ENCODE results near the gene IGF1R. TPM values are rescaled to one million over a fixed set of nuclear protein-coding genes. Genes with fewer than 3 reads are reported as not detected.
A peak's percentile ranks its signal among the peaks of the same experiment; 100 is the strongest.

IGF1R gene
- total RNA-seq, 1 donor from 2014 or later, result 62.7 TPM

DNA sequence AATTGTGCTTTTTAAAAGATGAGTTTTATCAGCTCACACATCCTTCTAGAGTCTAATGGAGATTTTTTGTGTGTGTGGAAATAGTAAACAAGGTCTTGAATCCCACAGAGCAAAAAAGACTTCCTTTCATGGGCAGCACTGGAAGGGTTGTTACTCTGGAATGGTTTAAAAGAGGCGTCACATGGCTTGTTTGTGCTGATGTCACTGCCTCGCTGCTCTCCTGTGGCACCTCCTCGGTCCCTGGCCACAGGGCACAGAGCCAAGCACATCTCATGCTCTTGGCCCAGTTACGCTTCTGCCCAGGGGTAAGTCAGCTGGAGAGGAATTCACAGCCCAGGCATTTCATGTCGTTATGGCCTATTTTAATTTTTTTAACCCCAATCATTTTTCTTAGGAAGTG is 306.1 kb downstream of the IGF1R start:
- TF ChIP-seq, protein P1, sequence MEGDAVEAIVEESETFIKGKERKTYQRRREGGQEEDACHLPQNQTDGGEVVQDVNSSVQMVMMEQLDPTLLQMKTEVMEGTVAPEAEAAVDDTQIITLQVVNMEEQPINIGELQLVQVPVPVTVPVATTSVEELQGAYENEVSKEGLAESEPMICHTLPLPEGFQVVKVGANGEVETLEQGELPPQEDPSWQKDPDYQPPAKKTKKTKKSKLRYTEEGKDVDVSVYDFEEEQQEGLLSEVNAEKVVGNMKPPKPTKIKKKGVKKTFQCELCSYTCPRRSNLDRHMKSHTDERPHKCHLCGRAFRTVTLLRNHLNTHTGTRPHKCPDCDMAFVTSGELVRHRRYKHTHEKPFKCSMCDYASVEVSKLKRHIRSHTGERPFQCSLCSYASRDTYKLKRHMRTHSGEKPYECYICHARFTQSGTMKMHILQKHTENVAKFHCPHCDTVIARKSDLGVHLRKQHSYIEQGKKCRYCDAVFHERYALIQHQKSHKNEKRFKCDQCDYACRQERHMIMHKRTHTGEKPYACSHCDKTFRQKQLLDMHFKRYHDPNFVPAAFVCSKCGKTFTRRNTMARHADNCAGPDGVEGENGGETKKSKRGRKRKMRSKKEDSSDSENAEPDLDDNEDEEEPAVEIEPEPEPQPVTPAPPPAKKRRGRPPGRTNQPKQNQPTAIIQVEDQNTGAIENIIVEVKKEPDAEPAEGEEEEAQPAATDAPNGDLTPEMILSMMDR (IDR thresholded peaks at IDR 0.05; ENCODE audit: insufficient read depth, low read length, poor library complexity, severe bottlenecking), result no peak
- peaks cover 4% of the 10 kb centered on the region for H3K36me3 ChIP-seq (ENCODE audit: control insufficient read depth, insufficient read depth, low read length)
- no peaks in the 10 kb centered on the region for H3K27me3 ChIP-seq (ENCODE audit: control insufficient read depth, insufficient read depth, low read length)
- DNase-seq (ENCODE audit: low read depth), result peak; percentile 47
- no peak overlapping the region for H3K4me3 ChIP-seq (ENCODE audit: low read depth, low read length)

DNA sequence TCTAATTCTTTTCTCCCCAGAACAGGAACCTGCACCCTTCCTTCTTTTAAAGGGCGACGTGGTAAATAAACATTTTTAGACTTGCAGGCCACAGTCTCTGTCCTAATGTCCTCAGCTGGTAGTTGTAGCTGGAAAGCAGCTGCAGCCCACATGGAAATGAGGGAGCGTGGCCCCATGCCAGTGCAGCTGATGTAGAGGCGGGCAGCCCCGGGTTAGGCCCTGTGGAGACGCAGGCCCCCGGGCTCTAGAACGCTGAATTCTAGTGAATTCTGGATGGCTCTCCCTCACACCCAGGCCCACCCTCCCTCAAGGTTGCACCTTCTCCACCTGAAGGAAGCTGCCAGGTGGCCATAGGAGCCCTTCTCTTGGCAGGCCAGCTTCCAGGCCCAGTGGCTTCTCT is 307.0 kb downstream of the IGF1R start:
- TF ChIP-seq, protein P1 (IDR thresholded peaks at IDR 0.05; ENCODE audit: insufficient read depth, low read length, poor library complexity, severe bottlenecking), result no peak
- Histone ChIP-seq H3K36me3 (ENCODE audit: control insufficient read depth, insufficient read depth, low read length) (peaks cover 3% of the 10 kb centered on the region), H3K27me3 (ENCODE audit: control insufficient read depth, insufficient read depth, low read length) (no peaks in the 10 kb centered on the region), H3K4me3 (ENCODE audit: low read depth, low read length) (no peak overlapping the region)
- DNase-seq (ENCODE audit: low read depth), result no peak

DNA sequence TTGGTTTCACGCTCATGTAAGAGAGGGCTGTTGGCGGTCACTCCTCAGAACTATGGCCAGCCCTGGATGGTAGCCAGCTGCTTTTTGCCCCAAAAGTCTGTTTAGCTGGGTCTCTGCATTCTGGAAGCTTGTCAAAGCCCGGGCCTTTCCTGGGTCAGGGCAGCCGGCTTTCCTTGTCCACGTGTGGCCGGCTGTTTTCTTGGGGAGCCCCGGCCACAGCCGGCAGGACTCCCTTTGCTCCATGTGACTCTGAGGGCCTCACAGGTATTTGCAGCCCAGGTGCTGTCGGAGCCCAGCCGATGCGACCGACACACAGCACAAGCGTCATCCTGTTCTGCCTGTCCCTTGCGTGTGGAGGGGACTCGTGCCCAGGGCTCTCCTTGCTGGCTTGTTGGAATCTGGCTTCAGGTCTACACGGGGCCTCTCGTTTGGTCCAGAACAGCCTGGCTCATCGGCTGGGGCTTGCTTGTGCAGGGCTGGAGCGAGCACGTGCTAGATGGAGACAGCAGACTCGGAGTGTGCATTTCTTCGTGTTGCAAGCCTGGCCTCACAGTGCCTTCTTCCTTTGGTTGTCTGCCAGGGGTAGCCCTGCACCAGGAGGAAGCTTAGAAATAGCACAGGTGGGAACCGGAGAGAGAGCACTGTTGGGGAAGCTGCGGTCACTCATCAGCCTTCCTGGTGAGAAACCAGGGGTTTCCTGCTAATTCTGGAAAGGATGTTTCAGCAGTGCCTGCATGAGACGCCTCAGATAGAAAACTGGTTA is 307.8 kb downstream of the IGF1R start:
- peaks cover 4% of the 10 kb centered on the region for H3K36me3 ChIP-seq (ENCODE audit: control insufficient read depth, insufficient read depth, low read length)

DNA sequence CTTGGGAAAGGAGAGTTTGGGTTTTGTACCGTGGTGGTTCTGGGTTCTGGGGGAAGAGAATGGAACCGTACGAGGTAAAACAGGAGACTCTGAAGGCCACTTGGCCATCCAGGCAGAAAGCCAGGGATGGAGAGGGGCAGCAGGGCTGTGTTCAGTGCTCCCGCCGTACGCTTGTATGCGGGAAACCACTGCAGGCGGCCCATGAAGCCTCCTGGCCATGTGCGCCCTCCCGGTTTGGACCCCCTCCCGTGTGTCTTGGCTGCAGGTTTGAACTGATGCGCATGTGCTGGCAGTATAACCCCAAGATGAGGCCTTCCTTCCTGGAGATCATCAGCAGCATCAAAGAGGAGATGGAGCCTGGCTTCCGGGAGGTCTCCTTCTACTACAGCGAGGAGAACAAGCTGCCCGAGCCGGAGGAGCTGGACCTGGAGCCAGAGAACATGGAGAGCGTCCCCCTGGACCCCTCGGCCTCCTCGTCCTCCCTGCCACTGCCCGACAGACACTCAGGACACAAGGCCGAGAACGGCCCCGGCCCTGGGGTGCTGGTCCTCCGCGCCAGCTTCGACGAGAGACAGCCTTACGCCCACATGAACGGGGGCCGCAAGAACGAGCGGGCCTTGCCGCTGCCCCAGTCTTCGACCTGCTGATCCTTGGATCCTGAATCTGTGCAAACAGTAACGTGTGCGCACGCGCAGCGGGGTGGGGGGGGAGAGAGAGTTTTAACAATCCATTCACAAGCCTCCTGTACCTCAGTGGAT is 308.6 kb downstream of the IGF1R start:
- H3K4me3 ChIP-seq (ENCODE audit: low read depth, low read length), result no peak overlapping the region
- peaks cover 6% of the 10 kb centered on the region for H3K36me3 ChIP-seq (ENCODE audit: control insufficient read depth, insufficient read depth, low read length)
- no peaks in the 10 kb centered on the region for H3K27me3 ChIP-seq (ENCODE audit: control insufficient read depth, insufficient read depth, low read length)
- DNase-seq (ENCODE audit: low read depth), result no peak
- TF ChIP-seq, protein P1 (IDR thresholded peaks at IDR 0.05; ENCODE audit: insufficient read depth, low read length, poor library complexity, severe bottlenecking), result no peak

More for the DNA sequence above, 307.8 kb downstream of the IGF1R start:
- TF ChIP-seq, protein P1 (IDR thresholded peaks at IDR 0.05; ENCODE audit: insufficient read depth, low read length, poor library complexity, severe bottlenecking), result no peak
- DNase-seq (ENCODE audit: low read depth), result no peak
- Histone ChIP-seq H3K4me3 (ENCODE audit: low read depth, low read length) (no peak overlapping the region), H3K27me3 (ENCODE audit: control insufficient read depth, insufficient read depth, low read length) (no peaks in the 10 kb centered on the region)

DNA sequence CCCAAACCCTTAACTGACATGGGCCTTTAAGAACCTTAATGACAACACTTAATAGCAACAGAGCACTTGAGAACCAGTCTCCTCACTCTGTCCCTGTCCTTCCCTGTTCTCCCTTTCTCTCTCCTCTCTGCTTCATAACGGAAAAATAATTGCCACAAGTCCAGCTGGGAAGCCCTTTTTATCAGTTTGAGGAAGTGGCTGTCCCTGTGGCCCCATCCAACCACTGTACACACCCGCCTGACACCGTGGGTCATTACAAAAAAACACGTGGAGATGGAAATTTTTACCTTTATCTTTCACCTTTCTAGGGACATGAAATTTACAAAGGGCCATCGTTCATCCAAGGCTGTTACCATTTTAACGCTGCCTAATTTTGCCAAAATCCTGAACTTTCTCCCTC is 309.3 kb downstream of the IGF1R start:
- no peak for DNase-seq (ENCODE audit: low read depth)
- H3K27me3 ChIP-seq (ENCODE audit: control insufficient read depth, insufficient read depth, low read length), result no peaks in the 10 kb centered on the region
- H3K36me3 ChIP-seq (ENCODE audit: control insufficient read depth, insufficient read depth, low read length), result peaks cover 6% of the 10 kb centered on the region
- H3K4me3 ChIP-seq (ENCODE audit: low read depth, low read length), result no peak overlapping the region
- TF ChIP-seq, protein P1 (IDR thresholded peaks at IDR 0.05; ENCODE audit: insufficient read depth, low read length, poor library complexity, severe bottlenecking), result no peak
